Endometrium (tissue), 2 donors: ENCODE results near the gene CARF.
"Not testable (repeated sequence)": the region's sequence is repeated elsewhere in the genome, so short reads cannot be mapped to it uniquely, and the experiment has no call there.

Experiments used
- FAIRE-seq: peaks from 2 replicates; lab custom pipeline; 2012; peaks lifted over from hg19 to GRCh38; lab: Jason Lieb, UNC
- donor health status: control.
- donor health status: control.

CARF gene, protein sequence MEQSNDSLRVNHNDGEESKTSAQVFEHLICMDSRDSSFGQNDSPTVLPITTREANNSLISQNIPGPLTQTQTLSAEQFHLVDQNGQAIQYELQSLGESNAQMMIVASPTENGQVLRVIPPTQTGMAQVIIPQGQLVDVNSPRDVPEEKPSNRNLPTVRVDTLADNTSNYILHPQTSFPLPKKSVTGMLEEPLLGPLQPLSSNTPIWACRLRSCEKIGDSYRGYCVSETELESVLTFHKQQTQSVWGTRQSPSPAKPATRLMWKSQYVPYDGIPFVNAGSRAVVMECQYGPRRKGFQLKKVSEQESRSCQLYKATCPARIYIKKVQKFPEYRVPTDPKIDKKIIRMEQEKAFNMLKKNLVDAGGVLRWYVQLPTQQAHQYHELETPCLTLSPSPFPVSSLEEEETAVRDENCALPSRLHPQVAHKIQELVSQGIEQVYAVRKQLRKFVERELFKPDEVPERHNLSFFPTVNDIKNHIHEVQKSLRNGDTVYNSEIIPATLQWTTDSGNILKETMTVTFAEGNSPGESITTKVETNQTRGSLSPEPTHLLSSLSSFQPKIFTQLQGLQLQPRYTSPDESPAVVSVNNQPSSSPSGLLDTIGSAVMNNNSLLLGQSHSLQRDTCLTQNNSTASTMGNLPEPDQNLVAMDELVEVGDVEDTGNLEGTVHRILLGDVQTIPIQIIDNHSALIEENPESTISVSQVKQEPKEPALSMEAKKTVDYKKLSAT

DNA sequence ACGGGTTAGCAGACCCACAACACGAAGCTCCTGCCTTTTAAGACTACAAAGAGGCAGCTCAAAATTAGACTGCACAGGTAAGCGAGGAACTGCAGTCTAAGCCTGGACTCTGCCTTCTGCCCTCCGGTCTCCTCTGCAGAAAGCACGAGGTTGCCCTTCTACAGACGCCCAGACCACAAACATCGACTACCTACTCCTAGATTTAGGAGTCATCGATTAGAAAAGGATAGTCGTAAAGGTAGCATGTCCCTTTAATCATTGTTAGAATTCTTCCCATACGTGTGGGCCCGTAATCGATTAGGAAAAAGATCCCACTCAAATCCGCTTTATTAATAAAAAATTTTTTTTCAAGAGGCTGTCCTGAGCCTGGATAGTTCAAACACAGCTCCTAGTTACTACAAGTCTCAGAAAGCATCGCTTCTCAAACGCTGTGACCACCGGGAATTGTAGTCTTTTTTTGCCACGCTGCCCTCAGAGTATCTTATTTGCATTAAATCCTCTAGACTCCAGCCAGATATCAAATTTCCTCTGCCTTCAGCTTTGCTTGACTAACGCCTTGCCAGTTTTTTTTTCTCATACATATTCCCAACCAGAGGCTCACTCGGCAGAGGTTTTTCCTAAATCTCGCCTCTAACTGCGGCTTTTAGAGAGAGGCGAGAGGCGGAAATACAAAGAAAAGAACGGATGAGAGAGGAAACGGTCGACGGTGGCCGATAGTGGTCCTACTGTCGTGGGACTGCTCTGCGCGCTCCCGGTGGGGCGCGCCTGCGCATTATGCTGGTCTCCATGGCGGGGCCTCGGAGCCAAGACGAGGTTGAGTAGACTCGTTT is at the start of gene CARF, which contains the start of gene WDR12:
TSS of gene CARF (plus strand) at position 764 of the 830 bp plus-strand sequence. CDS start 29,628 bp downstream, outside the sequence.
TSS of gene WDR12 (minus strand) at position 162 of the 830 bp plus-strand sequence. CDS start 197 bp downstream, outside the sequence.
- peak; percentile 4 for FAIRE-seq

DNA sequence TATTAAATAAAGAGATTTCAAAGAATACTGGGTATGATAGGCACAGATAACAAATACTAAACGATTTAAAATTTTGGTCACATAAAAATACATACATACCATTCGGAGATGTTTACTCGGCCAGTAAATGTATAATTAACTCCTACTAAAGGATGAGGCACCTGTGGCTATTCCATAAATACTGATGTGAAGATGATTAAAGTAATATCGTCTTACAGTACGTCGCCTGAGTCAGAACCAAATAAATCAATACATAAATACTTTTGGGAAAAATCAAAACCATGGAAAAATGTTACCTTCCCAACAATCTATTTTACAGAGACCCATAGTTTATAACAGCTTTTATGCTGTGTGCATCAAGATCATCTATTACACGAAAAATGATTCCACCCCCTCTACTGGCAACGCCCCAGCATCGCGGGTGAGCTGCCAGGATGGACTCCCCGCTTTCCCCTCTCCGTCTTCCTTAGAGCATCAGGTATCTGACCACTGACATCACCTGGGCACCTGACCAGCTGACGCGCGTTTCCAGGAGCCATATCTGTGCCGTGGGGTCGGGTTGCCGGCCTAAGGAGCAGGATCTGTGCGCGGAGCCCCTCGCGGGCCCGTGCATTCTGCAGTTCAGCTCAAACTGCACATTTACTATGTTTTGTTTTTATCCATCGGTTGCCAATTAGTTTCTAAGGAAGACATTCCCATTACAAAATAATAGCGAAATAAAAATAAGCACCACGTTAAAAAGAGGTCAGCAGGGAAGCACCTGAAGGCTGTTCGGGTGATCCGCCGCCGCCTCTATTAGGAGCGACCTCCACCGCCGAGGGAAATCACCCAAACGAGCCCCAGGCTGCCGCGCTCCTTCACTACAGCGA is 41.4 kb upstream of the CARF start:
- peak; percentile 61 for FAIRE-seq

DNA sequence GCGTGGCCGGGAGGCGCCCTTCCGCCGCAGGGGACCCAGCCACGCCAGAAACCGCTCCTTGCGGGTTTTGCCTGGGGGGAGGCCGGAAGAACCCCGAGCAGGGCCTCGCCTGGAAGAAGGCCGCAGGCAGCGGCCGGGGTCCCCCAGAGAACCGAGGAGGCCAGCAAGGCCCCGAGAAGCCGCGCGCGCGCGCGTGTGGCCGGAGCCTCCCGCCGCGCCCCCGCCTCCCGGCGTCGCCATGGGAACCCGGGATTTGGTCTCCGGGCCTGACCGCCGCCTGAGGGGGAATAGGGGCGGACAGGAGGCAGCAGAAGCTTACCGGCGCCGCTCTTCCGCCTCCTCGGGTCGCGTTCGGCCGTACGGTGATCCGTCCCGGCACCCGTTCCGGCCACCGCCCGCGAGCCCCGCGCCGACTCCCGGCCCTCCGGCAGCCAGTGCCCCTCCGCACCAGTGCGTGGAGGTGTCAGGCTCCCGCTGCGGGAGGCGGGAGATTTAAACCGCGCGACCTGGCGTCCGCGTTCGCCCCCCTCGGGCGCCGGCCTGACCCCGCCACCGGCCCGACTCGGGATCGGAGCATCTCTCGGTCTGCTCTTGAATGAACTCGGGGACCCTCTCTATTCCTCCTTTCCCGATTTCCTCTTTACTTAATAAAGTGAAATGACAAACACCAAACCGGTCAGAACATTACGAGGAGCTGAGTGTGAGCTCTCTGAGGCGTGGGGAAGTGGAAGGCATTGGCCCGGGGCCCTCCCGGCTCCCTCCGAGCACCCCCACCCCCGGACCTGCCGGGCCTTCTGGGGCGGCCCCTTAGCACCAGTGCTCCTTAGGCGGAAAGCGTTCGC is 40.6 kb upstream of the CARF start, which contains the start of gene ICA1L:
TSS of gene ICA1L (minus strand) at position 467 of the 842 bp plus-strand sequence. CDS start 42,757 bp downstream, outside the sequence.
- FAIRE-seq = no peak

DNA sequence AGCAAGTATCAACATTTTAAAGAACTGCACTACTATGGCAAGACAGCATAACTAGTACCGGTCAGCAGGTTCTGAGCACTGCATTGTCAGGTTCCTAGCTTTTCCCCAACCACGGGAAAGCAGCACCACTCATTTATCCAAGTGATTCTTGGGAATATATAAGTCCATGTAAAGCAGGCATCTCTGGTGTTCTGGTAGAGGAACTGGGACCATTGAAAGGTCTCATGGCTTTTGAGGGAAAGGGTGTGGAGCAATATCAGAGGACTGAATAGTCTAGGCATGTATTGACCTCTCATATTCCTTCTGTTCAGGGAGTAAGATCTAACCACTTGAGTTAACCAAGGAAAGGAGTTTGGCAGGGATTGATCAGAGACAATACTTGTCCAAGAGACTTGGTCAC is 34.4 kb upstream of the CARF start:
- no peak for FAIRE-seq

DNA sequence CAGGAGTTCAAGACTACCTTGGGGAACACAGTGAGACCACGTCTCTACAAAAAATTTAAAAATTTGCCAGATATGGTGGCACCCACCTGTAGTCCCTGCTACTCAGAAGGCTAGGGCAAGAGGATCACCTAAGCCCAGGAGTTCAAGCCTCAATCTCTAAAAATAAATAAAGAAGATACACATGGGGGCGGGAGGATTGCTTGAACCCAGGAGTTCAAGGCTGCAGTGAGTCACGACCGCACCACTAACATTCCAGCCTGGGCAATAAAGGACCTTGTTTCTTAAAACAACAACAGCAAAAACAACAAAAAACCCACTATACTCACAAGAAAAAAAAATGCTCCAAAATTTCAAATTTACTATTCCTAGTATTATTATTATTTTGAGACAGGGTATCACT is 30.5 kb upstream of the CARF start:
- FAIRE-seq = no peak

DNA sequence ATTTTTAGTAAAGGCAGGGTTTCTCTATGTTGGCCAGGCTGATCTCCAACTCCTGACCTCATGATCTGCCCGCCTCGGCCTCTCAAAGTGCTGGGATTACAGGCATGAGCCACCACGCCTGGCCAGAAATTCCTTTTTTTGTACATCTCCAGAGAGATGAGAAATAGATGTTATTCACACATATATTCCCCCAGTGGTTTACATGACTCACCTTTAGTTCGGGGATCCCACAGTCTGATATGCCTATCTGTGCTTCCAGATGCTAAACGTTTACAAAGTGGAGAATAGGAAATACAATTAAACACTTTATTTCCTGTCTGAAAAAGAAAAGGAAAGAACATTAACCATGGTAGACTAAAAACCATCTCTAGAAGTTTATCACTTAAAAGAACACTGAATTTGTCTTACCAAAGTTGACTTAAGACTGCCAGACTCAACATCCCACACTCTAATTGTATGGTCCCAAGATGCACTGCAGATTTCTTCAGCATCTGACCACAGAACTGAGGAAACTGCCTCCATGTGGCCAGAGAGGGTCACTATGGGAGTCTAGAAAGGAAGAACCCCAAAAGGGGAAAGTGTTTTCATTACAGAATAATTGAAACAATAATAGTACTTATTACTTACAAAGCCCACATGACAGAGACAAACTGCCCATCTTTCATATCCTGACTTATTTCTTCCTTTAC is 27.9 kb upstream of the CARF start:
- no peak for FAIRE-seq

DNA sequence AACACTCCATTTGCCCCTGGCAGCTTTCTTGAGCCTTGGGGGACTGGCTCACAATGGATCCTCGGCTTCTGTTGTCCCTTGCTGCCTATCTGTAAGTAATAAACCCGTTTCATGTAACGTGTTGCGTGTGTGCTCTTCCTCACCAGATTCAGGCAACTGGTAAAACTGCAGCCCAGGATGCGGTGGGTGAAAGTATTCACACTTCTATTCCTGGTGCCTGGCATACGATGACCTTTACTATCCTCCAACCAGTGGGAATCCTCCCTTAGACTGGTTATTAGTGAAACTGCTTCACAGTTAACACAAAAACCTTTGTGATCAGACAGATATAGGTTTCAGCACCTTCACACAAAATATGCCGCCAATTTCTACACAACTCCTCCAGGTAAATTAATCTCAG is 26.9 kb upstream of the CARF start:
- FAIRE-seq = no peak

DNA sequence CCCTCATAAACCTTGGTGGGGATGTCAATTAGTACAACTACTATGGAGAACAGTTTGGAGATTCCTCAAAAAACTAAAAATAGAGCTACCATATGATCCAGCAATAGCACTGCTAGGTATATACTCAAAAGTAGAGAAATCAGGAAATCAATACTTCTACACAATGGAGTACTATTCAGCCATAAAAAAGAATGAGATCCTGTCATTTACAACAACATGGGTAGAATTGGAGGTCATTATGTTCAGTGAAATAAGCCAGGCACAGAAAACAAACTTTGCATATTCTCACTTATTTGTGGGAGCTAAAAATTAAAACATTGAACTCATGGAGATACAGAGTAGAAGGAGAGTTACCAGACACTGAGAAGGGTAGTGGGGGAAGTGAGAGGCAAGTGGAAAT is 6.6 kb upstream of the CARF start:
- not testable (repeated sequence) for FAIRE-seq

DNA sequence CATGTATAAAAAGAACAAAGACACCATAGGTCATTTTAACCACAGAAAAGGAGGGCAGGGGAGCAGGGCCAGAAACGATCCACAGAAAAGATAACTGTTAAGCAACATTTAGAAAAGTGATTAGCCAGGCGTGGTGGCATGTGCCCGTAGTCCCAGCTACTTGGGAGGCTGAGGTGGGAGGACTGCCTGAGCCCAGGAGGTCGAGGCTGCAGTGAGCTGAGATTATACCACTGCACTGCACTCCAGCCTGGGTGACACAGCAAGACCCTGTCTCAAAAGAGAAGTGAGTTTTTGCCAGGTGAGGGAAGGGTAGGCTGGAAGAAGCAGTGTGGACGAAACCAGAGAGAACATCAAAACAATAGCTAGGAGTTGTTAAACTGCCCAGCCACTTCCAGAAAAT is 3.9 kb upstream of the CARF start:
- no peak for FAIRE-seq

DNA sequence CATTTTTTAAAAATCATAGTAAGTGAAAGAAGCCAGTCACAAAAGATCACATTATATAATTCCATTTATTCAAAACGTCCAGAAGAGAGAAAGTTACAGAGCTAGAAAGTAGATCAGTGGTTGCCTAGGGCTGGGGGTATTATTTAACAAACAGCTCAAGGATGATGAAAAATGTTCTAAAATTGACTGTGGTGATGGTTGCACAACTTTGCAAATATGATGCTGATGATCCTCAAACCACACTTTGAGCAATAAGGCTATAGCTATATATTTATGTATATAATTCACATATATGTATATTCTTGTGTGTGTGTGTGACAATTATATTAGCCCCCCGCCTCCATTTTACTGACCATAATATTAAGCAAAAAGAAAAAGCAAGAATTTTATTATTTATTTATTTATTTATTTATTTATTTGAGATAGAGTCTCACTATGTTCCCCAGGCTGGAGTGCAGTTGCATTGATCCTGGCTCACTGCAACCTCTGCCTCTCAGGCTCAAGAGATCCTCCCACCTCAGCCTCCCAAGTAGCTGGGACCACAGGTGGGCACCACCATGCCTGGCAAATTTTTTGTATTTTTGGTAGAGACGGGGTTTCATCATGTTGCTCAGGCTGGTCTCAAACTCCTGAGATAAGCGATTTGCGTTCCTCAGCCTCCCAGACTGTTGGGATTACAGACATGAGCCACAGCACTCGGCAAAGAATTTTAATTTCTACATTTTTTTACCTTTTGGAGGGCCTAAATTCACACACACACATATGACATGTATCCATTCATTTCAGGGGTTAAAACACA is 2.5 kb upstream of the CARF start:
- no peak for FAIRE-seq

DNA sequence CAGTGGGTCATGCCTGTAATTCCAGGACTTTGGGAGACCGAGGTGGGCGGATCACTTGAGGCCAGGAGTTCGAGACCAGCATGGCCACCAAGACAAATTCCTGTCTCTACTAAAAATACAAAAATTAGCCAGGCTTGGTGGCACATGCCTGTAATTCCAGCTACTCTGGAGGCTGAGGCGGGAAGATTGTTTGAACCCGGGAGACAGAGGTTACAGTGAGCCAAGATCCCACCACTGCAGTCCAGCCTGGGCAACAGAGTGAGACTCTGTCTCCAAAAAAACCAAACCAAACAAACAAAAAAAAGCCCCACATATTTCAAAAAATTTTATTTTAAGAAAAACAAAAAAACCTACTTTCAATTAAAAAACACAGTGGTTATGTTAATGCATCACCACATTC is 1.8 kb upstream of the CARF start:
- not testable (repeated sequence) for FAIRE-seq

DNA sequence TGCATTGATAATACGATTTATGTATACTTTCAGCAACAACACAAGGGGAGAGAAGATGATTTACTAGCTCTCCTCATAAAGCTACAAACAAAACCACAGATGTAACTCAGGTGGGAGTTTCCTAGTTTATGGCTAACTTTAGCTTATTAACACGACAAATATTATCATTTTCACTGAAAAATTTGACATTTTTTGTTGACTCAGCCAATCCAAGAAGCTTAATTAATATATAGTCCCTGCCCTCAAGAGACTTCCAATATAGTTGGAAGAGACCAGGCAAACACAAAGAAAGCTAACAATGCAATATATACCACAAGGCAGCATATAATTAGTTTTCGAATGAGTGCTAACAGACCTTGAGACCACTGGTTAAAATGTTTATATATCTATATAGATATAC is 1.4 kb upstream of the CARF start:
- no peak for FAIRE-seq

DNA sequence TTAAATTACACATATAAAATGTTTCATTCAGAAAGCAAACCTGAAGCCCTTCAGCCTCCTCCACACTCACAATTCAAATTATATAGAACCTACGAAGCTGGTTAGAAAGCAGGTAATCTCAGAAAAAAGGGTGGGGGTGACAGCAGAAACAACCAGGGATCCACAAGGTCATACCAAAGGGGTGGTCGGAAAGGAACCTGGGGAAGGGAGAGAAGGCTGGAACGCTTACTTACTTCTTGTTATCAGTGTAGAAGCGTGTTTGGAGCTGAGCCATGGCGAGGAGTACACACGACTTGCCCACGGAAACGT is 918 bp upstream of the CARF start:
- FAIRE-seq = no peak

DNA sequence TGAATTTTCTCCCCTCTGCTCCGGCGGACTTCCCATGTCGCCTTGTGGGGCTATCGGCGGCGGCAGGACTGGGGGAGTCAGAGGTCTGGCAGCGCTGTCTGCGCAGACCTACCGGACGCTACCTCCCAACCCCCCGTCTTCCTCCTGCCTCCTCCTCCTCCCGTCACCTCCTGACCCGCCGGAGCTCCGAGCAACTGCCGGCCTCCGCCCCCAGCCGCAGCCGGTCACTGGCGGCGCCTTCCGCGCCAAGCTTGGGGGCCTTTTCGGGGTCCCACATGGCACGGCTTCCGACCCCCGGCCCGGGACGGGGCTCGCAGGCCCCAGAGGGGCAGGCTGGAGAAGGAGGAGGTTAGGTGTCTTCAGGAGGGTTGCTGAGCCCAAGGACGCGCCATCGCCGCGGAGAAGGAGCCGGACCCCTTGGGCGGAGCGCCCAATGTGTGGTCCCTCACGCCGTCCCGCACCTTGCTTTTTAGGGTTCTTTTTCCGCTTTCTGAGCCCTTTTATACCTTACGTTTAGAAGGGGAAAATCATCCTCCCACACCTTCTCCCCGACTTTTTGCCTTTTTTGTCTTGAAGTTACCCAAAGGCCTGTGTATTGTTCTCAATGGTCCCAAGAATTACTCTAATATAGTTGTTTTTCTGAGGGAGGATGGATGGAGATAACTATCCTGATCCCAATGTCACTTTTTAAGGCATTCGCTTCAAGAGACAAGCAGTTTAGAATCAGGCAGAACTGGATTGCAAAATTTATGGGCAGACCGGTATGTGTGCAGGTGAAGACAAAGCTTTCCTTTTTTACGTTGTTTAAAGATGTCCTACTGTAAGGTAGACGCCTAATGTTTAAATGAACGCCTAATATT is 497 bp downstream of the CARF start:
- FAIRE-seq = not testable (repeated sequence)

DNA sequence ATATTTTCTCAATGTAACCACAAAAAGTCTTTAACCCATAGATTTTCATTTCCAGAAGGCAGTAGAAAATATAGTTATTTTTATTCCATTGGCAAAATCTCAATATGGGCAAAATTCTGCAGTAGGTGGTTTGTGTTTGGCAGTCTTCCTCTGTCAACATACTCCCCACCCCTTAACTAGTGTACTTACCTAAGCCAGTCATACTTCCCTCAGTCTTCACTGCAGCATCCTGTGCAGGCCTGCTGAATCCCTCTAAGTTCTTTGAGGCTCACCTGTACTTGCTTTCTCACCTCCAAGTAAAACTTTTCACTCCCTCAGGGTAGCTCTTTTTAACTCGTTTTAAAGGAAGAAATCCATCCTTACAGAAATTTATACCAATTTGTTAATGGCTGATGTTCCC is 6.8 kb downstream of the CARF start:
- no peak for FAIRE-seq

DNA sequence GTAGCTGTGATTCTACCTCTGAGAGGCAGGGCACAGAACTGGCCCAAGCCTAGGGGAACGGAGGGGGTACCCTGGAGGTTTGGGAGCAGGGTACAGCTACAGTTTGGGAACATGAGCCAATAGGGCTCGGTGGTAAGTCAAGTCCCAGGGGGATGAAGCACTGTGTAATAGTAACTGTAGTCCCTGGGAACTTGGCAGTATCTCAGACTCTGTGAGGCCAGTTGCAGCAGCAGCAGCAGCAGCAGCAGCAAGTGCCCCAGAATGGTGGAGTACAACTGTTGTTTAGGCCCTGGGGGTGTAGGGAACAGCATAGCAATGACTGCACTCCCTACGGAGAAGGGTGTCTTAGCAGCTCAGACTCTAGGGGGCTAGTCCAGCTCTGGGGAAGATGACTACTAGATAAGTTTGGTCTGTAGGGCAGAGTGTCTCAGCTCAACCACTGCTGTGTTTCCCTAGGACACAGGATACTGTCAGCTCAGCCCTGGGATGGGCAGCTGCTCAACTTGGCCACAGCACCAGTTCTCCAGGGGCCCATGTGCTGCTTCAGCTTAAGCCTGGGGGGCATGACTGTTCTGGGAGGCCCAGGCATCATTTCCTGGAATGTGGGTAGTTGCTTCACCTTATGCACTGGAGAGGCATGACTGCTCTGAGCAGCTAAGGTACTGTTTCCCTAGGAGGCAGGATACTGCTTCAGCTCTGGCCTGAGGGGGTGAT is 20.5 kb downstream of the CARF start:
- no peak for FAIRE-seq

DNA sequence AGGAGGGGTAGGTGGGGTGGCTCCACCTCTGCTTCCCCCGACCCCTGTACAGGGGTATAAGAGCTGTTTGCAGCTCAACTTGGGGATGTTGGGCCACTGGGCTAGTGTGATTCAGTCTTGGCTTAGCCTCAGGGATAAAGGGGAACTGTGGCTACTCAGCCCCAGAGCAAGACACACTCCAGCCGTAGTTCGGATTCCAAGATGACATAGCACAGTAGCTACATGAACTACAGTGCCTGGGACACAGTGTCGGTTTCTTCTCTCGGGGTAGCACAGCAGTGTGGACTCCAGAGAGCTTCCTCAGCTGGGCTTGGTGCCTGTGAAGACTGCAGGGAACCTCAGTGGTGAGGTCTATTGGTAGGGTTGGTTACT is 21.1 kb downstream of the CARF start:
- FAIRE-seq = no peak

DNA sequence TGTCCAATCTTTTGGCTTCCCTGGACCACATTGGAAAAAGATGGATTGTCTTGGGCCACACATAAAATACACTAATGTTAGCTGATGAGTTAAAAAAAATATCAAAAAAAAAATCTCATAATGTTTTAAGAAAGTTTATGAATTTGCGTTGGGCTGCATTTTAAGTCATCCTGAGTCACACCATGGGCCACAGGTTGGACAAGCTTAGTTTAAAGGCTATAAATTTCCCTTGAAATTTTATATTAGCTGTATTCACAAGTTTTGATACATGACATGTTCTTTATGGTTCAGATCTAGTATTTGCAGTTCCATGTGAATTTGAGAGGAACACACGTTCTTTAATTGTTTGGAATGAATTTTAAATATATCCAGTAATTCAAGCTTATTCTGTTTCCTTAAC is 21.9 kb downstream of the CARF start:
- FAIRE-seq = no peak
